ENCODE measurements around the gene ZNF384. TPM values are rescaled to one million over a fixed set of nuclear protein-coding genes. Genes with fewer than 3 reads are reported as not detected.

The ZNF384 gene
- total and polyA plus RNA-seq, 10 donors: 18.9 to 79.8 (median 50.0) TPM

DNA sequence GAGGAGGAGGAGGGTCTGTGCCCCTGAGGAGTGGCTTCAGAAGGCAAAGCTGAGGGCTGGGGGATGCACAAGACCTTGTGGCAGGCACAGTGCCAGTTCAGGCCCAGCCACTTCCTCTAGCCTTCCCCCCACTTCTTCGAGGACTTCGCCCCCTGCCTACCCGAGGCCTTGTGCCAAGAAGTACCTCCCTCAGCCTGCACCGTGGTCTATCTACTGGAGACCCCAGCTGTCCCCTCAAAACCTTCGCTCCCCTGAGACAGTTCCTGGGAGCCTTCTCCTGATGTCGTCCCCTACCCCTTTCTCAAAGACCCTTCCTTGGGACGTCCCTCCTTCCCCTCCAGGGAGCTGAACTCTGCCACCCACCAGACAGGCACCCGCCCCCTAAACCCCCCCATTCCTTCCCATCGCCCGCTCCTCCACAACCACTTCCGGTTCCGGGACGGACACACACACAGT is 604 bp downstream of the ZNF384 start:
- intact Hi-C loops (cut with DNase I; ENCODE audit: low total_unique reads): loop anchor here (5.0 kb wide), 1 partner anchor 71 kb away; no protein-coding TSS in a partner anchor
- no peaks in the 10 kb centered on the region for H3K9me3 ChIP-seq
- H3K36me3 ChIP-seq: peaks cover 0 to 40% (median 5%) of the 10 kb centered on the region in 6 donors
- 0 to 1% (median 0%) methylated on average over 12 to 13 of the region's 13 CpGs for WGBS, 5 donors
- H3K27me3 ChIP-seq (replicated peaks in 1 of 7): no peaks in the 10 kb centered on the region
- DNase-seq: peak; percentile 89
- H3K4me1 ChIP-seq: peaks cover 34 to 78% (median 64%) of the 10 kb centered on the region in 6 donors
- H3K4me3 ChIP-seq: peak overlapping the region; percentile 71 to 90 (median 87)
- TF ChIP-seq POLR2AphosphoS5 (IDR thresholded peaks at IDR 0.05): peak in 1 of 3 donors; percentile 2
- TF ChIP-seq POLR2A (IDR thresholded peaks at IDR 0.05): no peak
- TF ChIP-seq, protein P1, sequence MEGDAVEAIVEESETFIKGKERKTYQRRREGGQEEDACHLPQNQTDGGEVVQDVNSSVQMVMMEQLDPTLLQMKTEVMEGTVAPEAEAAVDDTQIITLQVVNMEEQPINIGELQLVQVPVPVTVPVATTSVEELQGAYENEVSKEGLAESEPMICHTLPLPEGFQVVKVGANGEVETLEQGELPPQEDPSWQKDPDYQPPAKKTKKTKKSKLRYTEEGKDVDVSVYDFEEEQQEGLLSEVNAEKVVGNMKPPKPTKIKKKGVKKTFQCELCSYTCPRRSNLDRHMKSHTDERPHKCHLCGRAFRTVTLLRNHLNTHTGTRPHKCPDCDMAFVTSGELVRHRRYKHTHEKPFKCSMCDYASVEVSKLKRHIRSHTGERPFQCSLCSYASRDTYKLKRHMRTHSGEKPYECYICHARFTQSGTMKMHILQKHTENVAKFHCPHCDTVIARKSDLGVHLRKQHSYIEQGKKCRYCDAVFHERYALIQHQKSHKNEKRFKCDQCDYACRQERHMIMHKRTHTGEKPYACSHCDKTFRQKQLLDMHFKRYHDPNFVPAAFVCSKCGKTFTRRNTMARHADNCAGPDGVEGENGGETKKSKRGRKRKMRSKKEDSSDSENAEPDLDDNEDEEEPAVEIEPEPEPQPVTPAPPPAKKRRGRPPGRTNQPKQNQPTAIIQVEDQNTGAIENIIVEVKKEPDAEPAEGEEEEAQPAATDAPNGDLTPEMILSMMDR (IDR thresholded peaks at IDR 0.05 in 8 of 11, conservative IDR thresholded peaks at IDR 0.05 in 3 of 11): peak in 1 of 11 experiments; percentile 4
- H3K27ac ChIP-seq: peak overlapping the region; percentile 94 to 99 (median 96)

DNA sequence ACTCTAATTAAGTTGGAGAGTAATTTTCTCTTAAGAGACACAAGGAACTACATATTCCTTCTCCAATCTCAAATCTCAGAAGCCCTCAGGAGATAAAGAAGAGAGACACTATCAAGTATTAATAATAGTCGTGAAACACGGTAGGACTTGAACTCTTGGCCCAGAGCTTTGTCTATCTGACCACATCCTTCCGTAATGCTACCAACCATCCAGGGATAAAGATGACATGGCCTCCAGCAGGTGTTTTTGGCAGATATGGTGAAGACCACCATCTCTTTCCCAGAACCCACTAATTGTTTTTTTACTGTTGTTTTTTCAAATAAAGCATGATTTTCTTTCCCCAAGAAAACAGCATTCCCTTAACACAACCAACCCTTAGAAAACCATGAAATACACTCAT is 3.4 kb downstream of the ZNF384 start:
- intact Hi-C loops (cut with DNase I; ENCODE audit: low total_unique reads): loop anchor here (5.0 kb wide), 1 partner anchor 69 kb away; no protein-coding TSS in a partner anchor

DNA sequence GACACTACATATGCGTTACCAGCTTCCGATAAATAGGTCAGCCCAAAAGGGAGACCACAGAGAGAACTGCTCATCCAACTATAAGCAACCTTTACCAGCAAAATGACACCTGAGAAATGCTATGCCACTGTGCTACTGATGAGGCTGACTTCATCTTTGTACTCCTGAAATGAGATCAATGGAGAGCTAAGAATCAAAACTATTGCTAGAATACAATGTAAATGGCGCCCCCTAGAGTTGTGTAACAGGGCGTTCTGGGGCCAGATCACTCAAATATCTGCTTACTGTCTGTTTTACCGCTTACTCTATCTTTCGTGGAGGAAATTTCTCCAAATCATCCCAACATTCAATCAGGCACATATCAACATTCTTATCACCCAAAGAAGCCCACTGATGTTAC is 4.6 kb downstream of the ZNF384 start:
- Histone ChIP-seq H3K9me3 (no peaks in the 10 kb centered on the region), H3K4me3 (no peak overlapping the region), H3K27ac (peak overlapping the region in 2 of 8 donors; percentile 4 to 6), H3K36me3 (peaks cover 0 to 79% (median 19%) of the 10 kb centered on the region in 6 donors), H3K4me1 (peaks cover 27 to 91% (median 59%) of the 10 kb centered on the region in 6 donors), H3K27me3 (replicated peaks in 1 of 7) (no peaks in the 10 kb centered on the region)
- no peak for DNase-seq
- TF ChIP-seq, protein P1 (IDR thresholded peaks at IDR 0.05 in 8 of 11, conservative IDR thresholded peaks at IDR 0.05 in 3 of 11): peak in 10 of 11 experiments; percentile 17 to 69 (median 54)
- no peak for TF ChIP-seq POLR2AphosphoS5 (IDR thresholded peaks at IDR 0.05)
- intact Hi-C loops (cut with DNase I; ENCODE audit: low total_unique reads): loop anchor here (5.0 kb wide), 1 partner anchor 67 kb away; no protein-coding TSS in a partner anchor
- WGBS, 5 donors: 54 to 67% (median 59%) methylated on average over 6 of the region's 6 CpGs

More for the DNA sequence above, 3.4 kb downstream of the ZNF384 start:
- no peak for DNase-seq
- no peak overlapping the region for H3K4me3 ChIP-seq
- no peaks in the 10 kb centered on the region for H3K27me3 ChIP-seq (replicated peaks in 1 of 7)
- H3K9me3 ChIP-seq: no peaks in the 10 kb centered on the region
- peaks cover 34 to 91% (median 69%) of the 10 kb centered on the region in 6 donors for H3K4me1 ChIP-seq
- no peak overlapping the region for H3K27ac ChIP-seq
- TF ChIP-seq, protein P1 (IDR thresholded peaks at IDR 0.05 in 8 of 11, conservative IDR thresholded peaks at IDR 0.05 in 3 of 11): no peak
- TF ChIP-seq POLR2A (IDR thresholded peaks at IDR 0.05): no peak
- TF ChIP-seq POLR2AphosphoS5 (IDR thresholded peaks at IDR 0.05): no peak
- WGBS, 5 donors: 52 to 88% (median 58%) methylated on average over 3 of the region's 3 CpGs
- H3K36me3 ChIP-seq: peaks cover 0 to 67% (median 9%) of the 10 kb centered on the region in 6 donors

DNA sequence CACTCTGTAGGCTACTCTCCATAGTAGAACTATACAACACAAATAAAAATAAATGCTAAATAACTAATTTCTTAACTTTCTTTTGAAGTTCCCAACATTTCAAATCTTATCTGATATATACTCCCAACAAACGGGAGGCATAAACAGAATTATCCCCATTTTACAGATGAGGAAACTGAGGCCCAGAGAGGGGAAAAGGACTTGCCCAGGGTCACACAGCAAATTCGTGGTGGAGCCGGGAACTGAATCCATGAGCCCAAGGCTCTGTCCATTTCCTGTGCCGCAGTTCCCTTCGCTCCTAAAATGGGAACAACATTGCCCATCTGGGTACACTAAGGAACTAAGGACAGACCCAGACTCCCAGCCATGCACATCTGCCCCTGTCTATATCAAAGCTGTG is 12.2 kb downstream of the ZNF384 start:
- H3K36me3 ChIP-seq: peaks cover 7 to 100% (median 89%) of the 10 kb centered on the region in 6 donors
- WGBS, 5 donors: 93 to 99% (median 95%) methylated on average over 5 of the region's 5 CpGs
- no peak overlapping the region for H3K27ac ChIP-seq
- H3K4me1 ChIP-seq: peaks cover 0 to 31% (median 5%) of the 10 kb centered on the region in 6 donors
- H3K9me3 ChIP-seq: no peaks in the 10 kb centered on the region
- TF ChIP-seq POLR2A (IDR thresholded peaks at IDR 0.05) (no peak), POLR2AphosphoS5 (IDR thresholded peaks at IDR 0.05) (no peak)
- TF ChIP-seq, protein P1 (IDR thresholded peaks at IDR 0.05 in 8 of 11, conservative IDR thresholded peaks at IDR 0.05 in 3 of 11): no peak
- H3K4me3 ChIP-seq: no peak overlapping the region
- H3K27me3 ChIP-seq (replicated peaks in 1 of 7): no peaks in the 10 kb centered on the region
- DNase-seq: no peak
- intact Hi-C loops (cut with DNase I; ENCODE audit: low total_unique reads): no loop called here
